ENCODE data around the gene RNF208.

DNA sequence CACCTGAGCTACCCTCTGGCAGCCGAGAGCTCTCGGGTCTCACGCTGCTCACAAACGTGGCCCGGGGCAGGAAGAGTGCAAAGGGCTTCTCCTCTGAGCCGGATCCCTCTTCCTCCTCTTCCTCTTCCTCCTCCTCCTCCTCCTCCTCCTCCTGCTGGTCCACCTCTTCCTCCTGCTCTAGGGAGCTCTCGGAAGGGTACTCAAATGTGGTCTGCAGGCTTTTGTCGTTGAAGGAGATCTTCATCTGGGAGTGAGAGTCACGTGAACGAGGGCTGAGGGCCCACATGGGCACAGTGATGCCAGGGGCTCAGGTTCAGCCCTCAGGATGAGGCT is 29.6 kb downstream of the RNF208 start:
- no peak for TF ChIP-seq POLR2A (IDR thresholded peaks at IDR 0.05; ENCODE audit: low read length)
- no peak for TF ChIP-seq GATA1 (IDR thresholded peaks at IDR 0.05; ENCODE audit: low read depth, low read length)
